HepG2 (cell line): ENCODE data around the gene DDX50. TPM values are rescaled to one million over a fixed set of nuclear protein-coding genes. Genes with fewer than 3 reads are reported as not detected.

Experiments used
- ARHGAP35 ChIP-seq: sonication (generic); formaldehyde crosslinking; IDR thresholded peaks from 2 replicates; pipeline ENCODE4 v1.9.0; 2022; ENCODE audit warnings: mild to moderate bottlenecking, inconsistent platforms, moderate library complexity, missing genetic modification reagents, borderline replicate concordance
- ARNT ChIP-seq: fragments of 450-650 bp; IDR thresholded peaks from 2 replicates; pipeline ENCODE4 v1.6.1; 2017
- DZIP1 ChIP-seq: sonication (generic); formaldehyde crosslinking; IDR thresholded peaks from 2 replicates; pipeline ENCODE4 v1.5.0; 2020; ENCODE audit warnings: mild to moderate bottlenecking, missing genetic modification reagents
- GABPB1 ChIP-seq: IDR thresholded peaks from 2 replicates; pipeline ENCODE4 v1.6.1; 2016; ENCODE audit warnings: mild to moderate bottlenecking, missing genetic modification reagents, moderate library complexity, missing compliant biosample characterization
- HNF1A ChIP-seq, 2 experiments: sonication (generic) in 1 of 2; formaldehyde crosslinking in 1 of 2; IDR thresholded peaks; 2 replicates each; pipeline versions ENCODE4 v1.4.0 to v1.6.1; 2016 to 2020; ENCODE audit warnings: borderline replicate concordance in 1 of 2, low read depth in 1 of 2, mild to moderate bottlenecking in 1 of 2, missing genetic modification reagents in 1 of 2
- JARID2 ChIP-seq: sonication (generic); formaldehyde crosslinking; IDR thresholded peaks from 2 replicates; pipeline ENCODE4 v1.8.1; 2023; ENCODE audit warnings: missing genetic modification reagents, inconsistent platforms; ENCODE audit not compliant: insufficient replicate concordance
- RELA ChIP-seq: sonication (generic); formaldehyde crosslinking; IDR thresholded peaks from 2 replicates; pipeline ENCODE4 v1.4.0; 2020; ENCODE audit warnings: missing genetic modification reagents
- TAF1 ChIP-seq: sonication (generic); formaldehyde crosslinking; IDR thresholded peaks from 2 replicates; pipeline ENCODE4 v1.4.0; 2020; ENCODE audit warnings: missing genetic modification reagents
- TAF15 ChIP-seq: fragments of 200-400 bp; formaldehyde crosslinking; IDR thresholded peaks from one replicate; pipeline ENCODE4 v1.6.1; 2018; ENCODE audit warnings: mild to moderate bottlenecking, low read depth, low read length; ENCODE audit not compliant: poor library complexity, severe bottlenecking
- ZNF263 ChIP-seq: sonication (generic); formaldehyde crosslinking; IDR thresholded peaks from 2 replicates; pipeline ENCODE4 v1.4.0; 2020; ENCODE audit warnings: missing genetic modification reagents
- ZNF33B ChIP-seq: sonication (generic); formaldehyde crosslinking; IDR thresholded peaks from 2 replicates; pipeline ENCODE4 v1.5.1; 2020; ENCODE audit warnings: mild to moderate bottlenecking, missing genetic modification reagents
- ZNF510 ChIP-seq: sonication (generic); formaldehyde crosslinking; IDR thresholded peaks from 2 replicates; pipeline ENCODE4 v1.4.0; 2020; ENCODE audit warnings: low read depth, mild to moderate bottlenecking, missing genetic modification reagents
- ZNF83 ChIP-seq: sonication (generic); formaldehyde crosslinking; IDR thresholded peaks from 2 replicates; pipeline ENCODE4 v1.4.0; 2020; ENCODE audit warnings: missing genetic modification reagents, mild to moderate bottlenecking, borderline replicate concordance
- polyA plus RNA-seq, 8 experiments: library from polyadenylated mRNA; depleted of rRNA in 3 of 8; stranded (reverse) in 7 of 8; unstranded in 1 of 8; fragments of >200 nt; fragmentation: Illumina TruSeq in 4 of 8; extraction: Trizol in 4 of 8; gene quantifications; 2 replicates each; pipeline versions ENCODE4 v1.2.1 to v1.2.3, GENCODE V29; 2011 to 2016; ENCODE audit warnings: low read depth in 4 of 8, missing spikeins in 1 of 8, mixed read lengths in 1 of 8; ENCODE audit not compliant: insufficient read depth in 1 of 8
- total RNA-seq, 5 experiments: library from RNA; depleted of rRNA; stranded (reverse); fragments of >200 nt; fragmentation: Illumina TruSeq; extraction: Trizol; gene quantifications; 2 replicates each; pipeline ENCODE4 v1.2.3, GENCODE V29; 2016; ENCODE audit warnings: low read depth in 1 of 5
- TF ChIP-seq, protein P1 (sequence below): sonication (generic); formaldehyde crosslinking; IDR thresholded peaks from 2 replicates; pipeline ENCODE4 v1.4.0; 2020; ENCODE audit warnings: mild to moderate bottlenecking, missing genetic modification reagents
- TF ChIP-seq, protein P2 (sequence below): sonication (generic); formaldehyde crosslinking; IDR thresholded peaks from 2 replicates; pipeline ENCODE4 v1.8.0; 2022; ENCODE audit warnings: low read depth, missing genetic modification reagents
- TF ChIP-seq, protein P3 (sequence below): sonication (generic); IDR thresholded peaks from 2 replicates; pipeline ENCODE4 v1.6.1; 2016; ENCODE audit warnings: low read depth, borderline replicate concordance

The DDX50 gene
- total and polyA plus RNA-seq, 2 of the 13 experiments (the other 11 are each of a cell fraction or from before 2014, with no cell fraction given) = 19.0 to 38.2 TPM

- TF ChIP-seq DZIP1 (CRISPR knock-in tag) = peak; percentile 79; the same call in 1 of the 2 replicates
- no peak for TF ChIP-seq HNF1A (IDR thresholded peaks at IDR 0.05; ENCODE audit: low read depth)
- peak; percentile 78; the same call in 1 of the 2 replicates for TF ChIP-seq HNF1A (CRISPR knock-in tag; IDR thresholded peaks at IDR 0.05; ENCODE audit: borderline replicate concordance)
- peak; percentile 93; the same call in 1 of the 2 replicates for TF ChIP-seq GABPB1 (CRISPR knock-in tag)
- no peak for TF ChIP-seq TAF15
- TF ChIP-seq JARID2 = peak; percentile 89
- peak; percentile 26; the same call in 1 of the 2 replicates for TF ChIP-seq ZNF33B (CRISPR knock-in tag)
- no peak for TF ChIP-seq ZNF83
- TF ChIP-seq, protein P1, sequence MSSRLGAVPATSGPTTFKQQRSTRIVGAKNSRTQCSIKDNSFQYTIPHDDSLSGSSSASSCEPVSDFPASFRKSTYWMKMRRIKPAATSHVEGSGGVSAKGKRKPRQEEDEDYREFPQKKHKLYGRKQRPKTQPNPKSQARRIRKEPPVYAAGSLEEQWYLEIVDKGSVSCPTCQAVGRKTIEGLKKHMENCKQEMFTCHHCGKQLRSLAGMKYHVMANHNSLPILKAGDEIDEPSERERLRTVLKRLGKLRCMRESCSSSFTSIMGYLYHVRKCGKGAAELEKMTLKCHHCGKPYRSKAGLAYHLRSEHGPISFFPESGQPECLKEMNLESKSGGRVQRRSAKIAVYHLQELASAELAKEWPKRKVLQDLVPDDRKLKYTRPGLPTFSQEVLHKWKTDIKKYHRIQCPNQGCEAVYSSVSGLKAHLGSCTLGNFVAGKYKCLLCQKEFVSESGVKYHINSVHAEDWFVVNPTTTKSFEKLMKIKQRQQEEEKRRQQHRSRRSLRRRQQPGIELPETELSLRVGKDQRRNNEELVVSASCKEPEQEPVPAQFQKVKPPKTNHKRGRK = no peak
- TF ChIP-seq, protein P2, sequence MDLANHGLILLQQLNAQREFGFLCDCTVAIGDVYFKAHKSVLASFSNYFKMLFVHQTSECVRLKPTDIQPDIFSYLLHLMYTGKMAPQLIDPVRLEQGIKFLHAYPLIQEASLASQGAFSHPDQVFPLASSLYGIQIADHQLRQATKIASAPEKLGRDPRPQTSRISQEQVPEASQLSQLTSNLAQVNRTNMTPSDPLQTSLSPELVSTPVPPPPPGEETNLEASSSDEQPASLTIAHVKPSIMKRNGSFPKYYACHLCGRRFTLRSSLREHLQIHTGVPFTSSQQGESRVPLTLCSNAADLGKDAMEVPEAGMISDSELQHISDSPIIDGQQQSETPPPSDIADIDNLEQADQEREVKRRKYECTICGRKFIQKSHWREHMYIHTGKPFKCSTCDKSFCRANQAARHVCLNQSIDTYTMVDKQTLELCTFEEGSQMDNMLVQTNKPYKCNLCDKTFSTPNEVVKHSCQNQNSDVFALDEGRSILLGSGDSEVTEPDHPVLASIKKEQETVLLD (CRISPR knock-in tag) = peak; percentile 83
- no peak; the same call in 1 of the 2 replicates for TF ChIP-seq ZNF263 (CRISPR knock-in tag)
- no peak for TF ChIP-seq ARNT
- 0 out of 2 replicates have a peak, but pooled peaks have one; percentile 56 for TF ChIP-seq ARHGAP35
- no peak for TF ChIP-seq RELA
- TF ChIP-seq, protein P3, sequence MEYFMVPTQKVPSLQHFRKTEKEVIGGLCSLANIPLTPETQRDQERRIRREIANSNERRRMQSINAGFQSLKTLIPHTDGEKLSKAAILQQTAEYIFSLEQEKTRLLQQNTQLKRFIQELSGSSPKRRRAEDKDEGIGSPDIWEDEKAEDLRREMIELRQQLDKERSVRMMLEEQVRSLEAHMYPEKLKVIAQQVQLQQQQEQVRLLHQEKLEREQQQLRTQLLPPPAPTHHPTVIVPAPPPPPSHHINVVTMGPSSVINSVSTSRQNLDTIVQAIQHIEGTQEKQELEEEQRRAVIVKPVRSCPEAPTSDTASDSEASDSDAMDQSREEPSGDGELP = no peak
- TF ChIP-seq TAF1 = peak; percentile 94
- peak; percentile 72; the same call in 1 of the 2 replicates for TF ChIP-seq ZNF510 (CRISPR knock-in tag)
Measured at GRCh38 chr10:68900427-68901104, 549 bp upstream of the DDX50 start (continued).
